Body of pancreas (tissue), 4 donors: ENCODE results near the gene TGFB1I1. TPM values are rescaled to one million over a fixed set of nuclear protein-coding genes. Genes with fewer than 3 reads are reported as not detected.

Experiments used
- ATAC-seq: fragments of 150-250 bp; one replicate; pipeline ENCODE4 v1.9.1; 2016
- DNase-seq, 4 donors: peaks; one replicate each; pipeline ENCODE4 v3.0.0-alpha.2; 2019
- H3K27ac ChIP-seq, 4 donors: fragments of 200-600 bp; sonication (generic); 1 replicate in 3 of 4; 2 replicates in 1 of 4; pipeline versions ENCODE4 v1.5.1 to v1.6.1; 2016 to 2019; ENCODE audit warnings: mild to moderate bottlenecking in 1 of 4, mixed read lengths in 1 of 4, moderate library complexity in 1 of 4
- H3K27me3 ChIP-seq, 2 donors: fragments of 200-600 bp; sonication (generic); one replicate each; pipeline ENCODE4 v1.6.0; 2016; ENCODE audit warnings: mild to moderate bottlenecking in 1 of 2
- H3K36me3 ChIP-seq, 2 donors: fragments of 200-600 bp; sonication (generic); replicated peaks in 1 of 2; 2 replicates each; pipeline ENCODE4 v1.5.1; 2016; ENCODE audit warnings: low read depth in 2 of 2; ENCODE audit not compliant: insufficient read depth in 1 of 2
- H3K4me1 ChIP-seq: fragments of 200-600 bp; sonication (generic); one replicate; pipeline ENCODE4 v1.6.0; 2016
- H3K4me3 ChIP-seq, 2 donors: fragments of 200-600 bp; sonication (generic); 1 replicate in 1 of 2; 2 replicates in 1 of 2; pipeline ENCODE4 v1.5.1; 2016 to 2019
- H3K9me3 ChIP-seq, 3 donors: fragments of 200-600 bp; sonication (generic); 1 replicate in 2 of 3; 2 replicates in 1 of 3; pipeline ENCODE4 v1.5.1; 2016
- POLR2A ChIP-seq, 3 donors: fragments of 450-650 bp; IDR thresholded peaks; one replicate each; pipeline ENCODE4 v1.6.1; 2016; ENCODE audit warnings: antibody characterized with exemption in 3 of 3, mild to moderate bottlenecking in 2 of 3
- WGBS, 2 donors: methylation state at CpG; one replicate each; pipeline ENCODE4 v1.1.5; 2017; 5-methylcytosine and 5-hydroxymethylcytosine counted together
- intact Hi-C: fragments of 100-400 bp; cut with DNase I; formaldehyde crosslinking; loops from one replicate; pipeline ENCODE4 v1.15.1; 2023
- total RNA-seq, 2 donors: library from RNA; depleted of rRNA; stranded (reverse); fragments of >200 nt; gene quantifications; one replicate each; pipeline ENCODE4 v1.1.0, GENCODE V29; 2016
- TF ChIP-seq, protein P1 (sequence below), 7 experiments: fragments of 450-650 bp in 4 of 7; fragments of 200-600 bp in 3 of 7; sonication (generic) in 3 of 7; IDR thresholded peaks; one replicate each; pipeline ENCODE4 v1.5.1; 2016 to 2019; ENCODE audit warnings: antibody characterized with exemption in 7 of 7

Gene TGFB1I1
- total RNA-seq, 2 donors from 2014 or later: 8.6 to 16.6 TPM

DNA sequence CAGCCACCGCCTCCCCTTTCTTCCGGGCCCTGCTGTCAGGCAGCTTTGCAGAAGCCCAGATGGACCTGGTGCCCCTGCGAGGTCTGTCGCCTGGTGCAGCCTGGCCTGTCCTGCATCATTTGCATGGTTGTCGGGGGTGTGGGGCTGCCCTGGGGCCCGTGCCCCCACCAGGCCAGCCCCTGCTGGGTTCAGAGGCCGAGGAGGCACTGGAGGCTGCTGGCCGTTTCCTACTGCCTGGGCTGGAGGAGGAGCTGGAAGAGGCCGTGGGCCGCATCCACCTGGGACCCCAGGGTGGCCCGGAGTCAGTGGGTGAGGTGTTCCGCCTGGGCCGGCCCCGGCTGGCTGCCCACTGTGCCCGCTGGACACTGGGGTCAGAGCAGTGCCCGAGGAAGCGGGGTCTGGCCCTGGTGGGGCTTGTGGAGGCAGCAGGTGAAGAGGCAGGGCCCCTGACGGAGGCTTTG lies 5.5 kb upstream of the TGFB1I1 start:
- H3K27me3 ChIP-seq: no peaks in the 10 kb centered on the region
- H3K36me3 ChIP-seq: peaks cover 0 to 12% of the 10 kb centered on the region in 2 donors
- intact Hi-C loops: no loop called here
- H3K9me3 ChIP-seq: no peaks in the 10 kb centered on the region
- H3K4me3 ChIP-seq: no peak overlapping the region
- WGBS, 2 donors: 92 to 100% methylated on average over 1 to 12 of the region's 18 CpGs
- TF ChIP-seq POLR2A (IDR thresholded peaks at IDR 0.05): no peak
- TF ChIP-seq, protein P1, sequence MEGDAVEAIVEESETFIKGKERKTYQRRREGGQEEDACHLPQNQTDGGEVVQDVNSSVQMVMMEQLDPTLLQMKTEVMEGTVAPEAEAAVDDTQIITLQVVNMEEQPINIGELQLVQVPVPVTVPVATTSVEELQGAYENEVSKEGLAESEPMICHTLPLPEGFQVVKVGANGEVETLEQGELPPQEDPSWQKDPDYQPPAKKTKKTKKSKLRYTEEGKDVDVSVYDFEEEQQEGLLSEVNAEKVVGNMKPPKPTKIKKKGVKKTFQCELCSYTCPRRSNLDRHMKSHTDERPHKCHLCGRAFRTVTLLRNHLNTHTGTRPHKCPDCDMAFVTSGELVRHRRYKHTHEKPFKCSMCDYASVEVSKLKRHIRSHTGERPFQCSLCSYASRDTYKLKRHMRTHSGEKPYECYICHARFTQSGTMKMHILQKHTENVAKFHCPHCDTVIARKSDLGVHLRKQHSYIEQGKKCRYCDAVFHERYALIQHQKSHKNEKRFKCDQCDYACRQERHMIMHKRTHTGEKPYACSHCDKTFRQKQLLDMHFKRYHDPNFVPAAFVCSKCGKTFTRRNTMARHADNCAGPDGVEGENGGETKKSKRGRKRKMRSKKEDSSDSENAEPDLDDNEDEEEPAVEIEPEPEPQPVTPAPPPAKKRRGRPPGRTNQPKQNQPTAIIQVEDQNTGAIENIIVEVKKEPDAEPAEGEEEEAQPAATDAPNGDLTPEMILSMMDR (IDR thresholded peaks at IDR 0.05): no peak
- H3K27ac ChIP-seq: no peak overlapping the region
- peaks cover under 1% of the 10 kb centered on the region for H3K4me1 ChIP-seq
- ATAC-seq (no peak), DNase-seq (no peak)

DNA sequence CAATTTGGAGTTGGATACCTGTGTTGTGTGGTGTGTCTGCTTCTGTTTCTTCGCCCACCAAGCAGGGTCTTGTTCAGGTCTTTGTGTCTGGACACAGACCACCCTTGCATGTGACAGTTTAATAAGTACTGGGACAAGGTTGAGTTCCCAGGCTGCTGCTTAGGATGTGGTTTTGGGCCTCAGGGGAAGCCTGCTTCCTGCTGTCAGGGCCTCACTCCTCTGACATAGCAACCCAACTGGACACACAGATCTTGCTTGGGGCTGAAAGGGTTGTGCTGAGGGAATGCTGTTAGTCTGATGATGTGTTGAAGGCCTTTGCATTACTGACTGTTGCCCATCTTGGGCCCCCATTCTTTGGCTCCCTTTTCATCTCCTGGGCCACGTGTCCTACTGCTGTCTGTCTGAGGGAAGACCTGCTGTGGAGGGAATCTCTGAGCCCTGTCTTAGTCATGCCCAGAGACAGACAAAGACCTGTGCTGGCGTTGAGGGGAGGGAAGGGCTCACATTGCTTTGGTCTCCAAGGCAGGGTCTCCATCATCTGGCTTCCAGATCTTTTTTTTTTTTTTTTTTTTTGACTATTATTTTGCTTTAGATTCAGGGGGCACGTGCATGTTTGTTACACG lies 4.7 kb upstream of the TGFB1I1 start:
- no peak overlapping the region for H3K27ac ChIP-seq
- H3K4me1 ChIP-seq: peaks cover 6% of the 10 kb centered on the region
- H3K4me3 ChIP-seq: no peak overlapping the region
- peaks cover 0 to 10% of the 10 kb centered on the region in 2 donors for H3K36me3 ChIP-seq
- H3K9me3 ChIP-seq: no peaks in the 10 kb centered on the region
- 82% methylated on average over 5 of the region's 5 CpGs for WGBS, 2 donors
- TF ChIP-seq, protein P1 (IDR thresholded peaks at IDR 0.05): no peak
- no peak for TF ChIP-seq POLR2A (IDR thresholded peaks at IDR 0.05)
- ATAC-seq (no peak), DNase-seq (no peak)
- H3K27me3 ChIP-seq: no peaks in the 10 kb centered on the region
- intact Hi-C loops: no loop called here

DNA sequence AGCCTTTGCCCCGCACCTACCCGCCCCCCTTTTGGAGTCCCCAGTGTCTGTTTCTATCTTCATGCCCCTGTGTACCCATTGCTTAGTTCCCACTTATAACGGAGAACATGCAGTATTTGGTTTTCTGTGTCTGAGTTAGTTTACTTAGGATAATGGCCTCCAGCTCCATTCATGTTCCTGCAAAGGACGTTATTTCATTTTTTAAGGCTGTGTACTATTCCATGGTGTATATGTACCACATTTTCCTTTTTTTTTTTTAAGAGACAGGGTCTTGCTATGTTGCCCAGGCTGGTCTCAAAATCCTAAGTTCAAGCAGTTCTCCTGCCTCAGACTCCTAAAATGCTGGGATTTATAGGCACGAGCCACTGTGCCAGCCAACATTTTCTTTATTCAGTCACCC lies 4.1 kb upstream of the TGFB1I1 start:
- no peak overlapping the region for H3K4me3 ChIP-seq
- no peak overlapping the region for H3K27ac ChIP-seq
- DNase-seq: no peak
- peaks cover 12% of the 10 kb centered on the region for H3K4me1 ChIP-seq
- TF ChIP-seq, protein P1 (IDR thresholded peaks at IDR 0.05): no peak
- no peak for TF ChIP-seq POLR2A (IDR thresholded peaks at IDR 0.05)
- no peaks in the 10 kb centered on the region for H3K9me3 ChIP-seq
- intact Hi-C loops: no loop called here
- ATAC-seq: no peak
- no peaks in the 10 kb centered on the region for H3K27me3 ChIP-seq
- 81 to 97% methylated on average over 5 of the region's 5 CpGs for WGBS, 2 donors
- H3K36me3 ChIP-seq: peaks cover 0 to 8% of the 10 kb centered on the region in 2 donors

GRCh38 chr16:31470615-31471014 lies 1.3 kb upstream of the TGFB1I1 start:
- H3K27me3 ChIP-seq: no peaks in the 10 kb centered on the region
- H3K27ac ChIP-seq: no peak overlapping the region
- no peak for TF ChIP-seq POLR2A (IDR thresholded peaks at IDR 0.05)
- TF ChIP-seq, protein P1 (IDR thresholded peaks at IDR 0.05): no peak
- WGBS, 2 donors: 68 to 80% methylated on average over 3 of the region's 3 CpGs
- peaks cover 13% of the 10 kb centered on the region for H3K4me1 ChIP-seq
- H3K4me3 ChIP-seq: no peak overlapping the region
- intact Hi-C loops: no loop called here
- ATAC-seq (no peak), DNase-seq (no peak)
- peaks cover 0 to 2% of the 10 kb centered on the region in 2 donors for H3K36me3 ChIP-seq
- H3K9me3 ChIP-seq: no peaks in the 10 kb centered on the region
